Right lobe of liver (tissue), 6 donors: ENCODE data around the gene ZSCAN21. TPM values are rescaled to one million over a fixed set of nuclear protein-coding genes. Genes with fewer than 3 reads are reported as not detected.
A peak's percentile ranks its signal among the peaks of the same experiment; 100 is the strongest.

Experiments
- ATAC-seq, 4 donors: fragments of 200-7000 bp; cut with Tn5 transposase; one replicate each; pipeline ENCODE4 v1.9.1; 2020; ENCODE audit warnings: mild to moderate bottlenecking in 4 of 4, moderate library complexity in 4 of 4
- DNase-seq, 3 donors: peaks; one replicate each; pipeline ENCODE4 v3.0.0-alpha.2; 2020
- H3K27ac ChIP-seq, 3 donors: fragments of 200-600 bp; one replicate each; pipeline ENCODE4 v1.8.0; 2022
- H3K27me3 ChIP-seq, 2 donors: fragments of 200-600 bp; one replicate each; pipeline ENCODE4 v1.8.0; 2022
- H3K36me3 ChIP-seq, 4 donors: fragments of 200-600 bp; sonication (generic) in 1 of 4; one replicate each; pipeline versions ENCODE4 v1.5.1 to v1.8.0; 2017 to 2022; ENCODE audit warnings: control low read depth in 1 of 4
- H3K4me1 ChIP-seq, 4 donors: fragments of 200-600 bp; sonication (generic) in 1 of 4; one replicate each; pipeline versions ENCODE4 v1.5.1 to v1.8.0; 2017 to 2022; ENCODE audit warnings: control low read depth in 1 of 4
- H3K4me3 ChIP-seq, 3 donors: fragments of 200-600 bp; one replicate each; pipeline ENCODE4 v1.8.0; 2022
- H3K9me3 ChIP-seq, 4 donors: fragments of 200-600 bp; sonication (generic) in 1 of 4; one replicate each; pipeline versions ENCODE4 v1.5.1 to v1.8.0; 2017 to 2022; ENCODE audit warnings: control low read depth in 1 of 4
- POLR2A ChIP-seq: fragments of 450-650 bp; IDR thresholded peaks from one replicate; pipeline ENCODE4 v1.6.1; 2017; ENCODE audit warnings: antibody characterized with exemption, mild to moderate bottlenecking
- WGBS: methylation state at CpG from one replicate; pipeline ENCODE4 v1.1.6; 2018; ENCODE audit warnings: low coverage, low lambda C conversion rate; ENCODE audit not compliant: insufficient coverage; ENCODE audit errors: missing lambda C conversion rate; 5-methylcytosine and 5-hydroxymethylcytosine counted together
- intact Hi-C, 2 donors: fragments of 100-400 bp; cut with DNase I; formaldehyde crosslinking; loops; one replicate each; pipeline versions ENCODE4 v1.11.2 to v1.14.1; 2022
- total RNA-seq, 6 experiments: library from RNA; depleted of rRNA in 2 of 6; stranded (reverse); fragments of >200 nt in 2 of 6; fragmentation: NEBNext Ultra II Directional in 3 of 6; extraction: Animal tissue kit (Norgen Biotek cat#: 25700) in 3 of 6; gene quantifications; one replicate each; pipeline versions ENCODE4 v1.1.0 to v1.2.4, GENCODE V29; 2016 to 2023
- TF ChIP-seq, protein P1 (sequence below), 4 donors: fragments of 200-600 bp in 3 of 4; fragments of 450-650 bp in 1 of 4; IDR thresholded peaks; one replicate each; pipeline versions ENCODE4 v1.5.1 to v1.8.0; 2016 to 2022; ENCODE audit warnings: antibody characterized with exemption in 4 of 4, mild to moderate bottlenecking in 2 of 4
- donor health status: DM: no; HTN: yes; CAD: no.
- donor health status: DM: no; HTN: no; CAD: no.
- donor health status: DM: no; HTN: no; CAD: no.
- donor health status: DM: no; HTN: yes; CAD: no.
- donor health status: DM: no; HTN: yes; CAD: no.

The ZSCAN21 gene
- total RNA-seq, 6 experiments from 2014 or later, result 4.3 to 8.1 (median 5.7) TPM

DNA sequence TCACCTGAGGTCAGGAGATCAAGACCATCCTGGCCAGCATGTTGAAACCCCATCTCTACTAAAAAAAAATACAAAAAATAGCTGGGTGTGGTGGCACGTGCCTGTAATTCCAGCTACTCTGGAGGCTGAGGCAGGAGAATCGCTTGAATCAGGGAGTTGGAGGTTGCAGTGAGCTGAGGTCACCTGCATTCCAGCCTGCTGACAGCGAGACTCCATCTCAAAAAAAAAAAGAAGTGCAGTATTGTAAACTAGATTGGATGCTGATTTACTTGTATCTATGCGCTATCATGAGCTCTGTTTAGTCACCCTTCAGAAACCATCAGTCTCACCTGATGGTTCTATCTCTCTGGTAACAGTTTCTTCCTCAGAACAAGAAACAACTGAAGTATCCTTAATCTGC, 13.8 kb downstream of the ZSCAN21 start:
- 97% methylated on average over 4 of the region's 4 CpGs for WGBS
- DNase-seq (no peak), ATAC-seq (no peak)
- Histone ChIP-seq H3K27me3 (no peaks in the 10 kb centered on the region), H3K36me3 (peaks cover 0 to 31% (median 14%) of the 10 kb centered on the region in 4 donors), H3K27ac (no peak overlapping the region), H3K9me3 (no peaks in the 10 kb centered on the region), H3K4me3 (no peak overlapping the region), H3K4me1 (peaks cover 0 to 25% (median 10%) of the 10 kb centered on the region in 4 donors)
- intact Hi-C loops, result no loop called here
- no peak for TF ChIP-seq POLR2A
- TF ChIP-seq, protein P1, sequence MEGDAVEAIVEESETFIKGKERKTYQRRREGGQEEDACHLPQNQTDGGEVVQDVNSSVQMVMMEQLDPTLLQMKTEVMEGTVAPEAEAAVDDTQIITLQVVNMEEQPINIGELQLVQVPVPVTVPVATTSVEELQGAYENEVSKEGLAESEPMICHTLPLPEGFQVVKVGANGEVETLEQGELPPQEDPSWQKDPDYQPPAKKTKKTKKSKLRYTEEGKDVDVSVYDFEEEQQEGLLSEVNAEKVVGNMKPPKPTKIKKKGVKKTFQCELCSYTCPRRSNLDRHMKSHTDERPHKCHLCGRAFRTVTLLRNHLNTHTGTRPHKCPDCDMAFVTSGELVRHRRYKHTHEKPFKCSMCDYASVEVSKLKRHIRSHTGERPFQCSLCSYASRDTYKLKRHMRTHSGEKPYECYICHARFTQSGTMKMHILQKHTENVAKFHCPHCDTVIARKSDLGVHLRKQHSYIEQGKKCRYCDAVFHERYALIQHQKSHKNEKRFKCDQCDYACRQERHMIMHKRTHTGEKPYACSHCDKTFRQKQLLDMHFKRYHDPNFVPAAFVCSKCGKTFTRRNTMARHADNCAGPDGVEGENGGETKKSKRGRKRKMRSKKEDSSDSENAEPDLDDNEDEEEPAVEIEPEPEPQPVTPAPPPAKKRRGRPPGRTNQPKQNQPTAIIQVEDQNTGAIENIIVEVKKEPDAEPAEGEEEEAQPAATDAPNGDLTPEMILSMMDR (IDR thresholded peaks at IDR 0.05), result no peak

DNA sequence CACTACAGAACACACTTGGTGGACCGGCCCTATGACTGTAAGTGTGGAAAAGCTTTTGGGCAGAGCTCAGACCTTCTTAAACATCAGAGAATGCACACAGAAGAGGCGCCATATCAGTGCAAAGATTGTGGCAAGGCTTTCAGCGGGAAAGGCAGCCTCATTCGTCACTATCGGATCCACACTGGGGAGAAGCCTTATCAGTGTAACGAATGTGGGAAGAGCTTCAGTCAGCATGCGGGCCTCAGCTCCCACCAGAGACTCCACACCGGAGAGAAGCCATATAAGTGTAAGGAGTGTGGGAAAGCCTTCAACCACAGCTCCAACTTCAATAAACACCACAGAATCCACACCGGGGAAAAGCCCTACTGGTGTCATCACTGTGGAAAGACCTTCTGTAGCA, 14.6 kb downstream of the ZSCAN21 start:
- no peaks in the 10 kb centered on the region for H3K9me3 ChIP-seq
- no peaks in the 10 kb centered on the region for H3K27me3 ChIP-seq
- peaks cover 0 to 25% (median 10%) of the 10 kb centered on the region in 4 donors for H3K4me1 ChIP-seq
- H3K4me3 ChIP-seq, result no peak overlapping the region
- TF ChIP-seq, protein P1 (IDR thresholded peaks at IDR 0.05), result no peak
- TF ChIP-seq POLR2A, result no peak
- no peak for ATAC-seq
- DNase-seq, result no peak
- intact Hi-C loops, result no loop called here
- peaks cover 0 to 27% (median 12%) of the 10 kb centered on the region in 4 donors for H3K36me3 ChIP-seq
- H3K27ac ChIP-seq, result peak overlapping the region in 1 of 3 donors; percentile 89
- 100% methylated on average over 4 of the region's 9 CpGs for WGBS

DNA sequence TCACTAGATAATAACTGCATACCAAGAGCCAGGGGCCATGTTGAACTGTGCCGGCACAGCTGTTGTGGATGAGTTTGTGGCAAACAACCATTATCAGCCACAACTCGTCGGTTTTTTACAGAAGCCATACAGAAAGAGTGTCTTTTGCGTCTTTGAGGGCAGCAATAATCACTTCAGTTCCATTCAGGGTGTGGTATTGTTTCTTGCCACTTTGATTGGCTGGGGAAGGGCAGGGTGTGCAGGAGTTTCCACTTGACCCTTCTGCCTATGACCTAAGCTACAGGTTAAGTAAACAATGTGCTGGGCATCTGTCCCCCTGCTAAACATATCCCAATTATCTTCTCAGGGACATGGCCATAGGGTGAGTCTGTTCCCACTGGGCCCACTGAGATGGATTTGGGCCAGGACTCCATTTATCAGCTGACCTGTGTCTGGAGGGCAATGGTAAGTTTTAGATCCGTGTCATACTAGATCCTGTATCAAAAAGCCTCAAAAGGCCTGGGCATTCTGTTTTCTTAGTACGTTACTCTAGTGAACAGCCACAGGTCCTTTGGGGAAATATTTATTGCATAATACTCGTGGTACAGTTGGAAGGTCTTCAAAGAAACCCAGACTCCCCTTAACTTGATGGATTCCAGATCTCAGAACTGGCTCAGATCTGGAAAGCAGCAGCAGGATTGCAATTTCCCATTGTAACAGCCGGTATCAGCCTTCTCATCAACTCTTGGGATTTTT, 16.0 kb downstream of the ZSCAN21 start:
- TF ChIP-seq, protein P1 (IDR thresholded peaks at IDR 0.05), result no peak
- no peak for TF ChIP-seq POLR2A
- peak overlapping the region in 1 of 3 donors; percentile 24 for H3K4me3 ChIP-seq
- H3K27ac ChIP-seq, result peak overlapping the region; percentile 29 to 89 (median 74)
- peaks cover 0 to 24% (median 13%) of the 10 kb centered on the region in 4 donors for H3K36me3 ChIP-seq
- intact Hi-C loops, result no loop called here
- H3K27me3 ChIP-seq, result no peaks in the 10 kb centered on the region
- peaks cover 0 to 25% (median 10%) of the 10 kb centered on the region in 4 donors for H3K4me1 ChIP-seq
- WGBS, result 11% methylated on average over 7 of the region's 8 CpGs
- peak; percentile 92 to 96 (median 96) for ATAC-seq
- DNase-seq, result peak in 2 of 3 donors; percentile 77 to 87
- peaks cover 0 to 4% (median under 1%) of the 10 kb centered on the region in 4 donors for H3K9me3 ChIP-seq

DNA sequence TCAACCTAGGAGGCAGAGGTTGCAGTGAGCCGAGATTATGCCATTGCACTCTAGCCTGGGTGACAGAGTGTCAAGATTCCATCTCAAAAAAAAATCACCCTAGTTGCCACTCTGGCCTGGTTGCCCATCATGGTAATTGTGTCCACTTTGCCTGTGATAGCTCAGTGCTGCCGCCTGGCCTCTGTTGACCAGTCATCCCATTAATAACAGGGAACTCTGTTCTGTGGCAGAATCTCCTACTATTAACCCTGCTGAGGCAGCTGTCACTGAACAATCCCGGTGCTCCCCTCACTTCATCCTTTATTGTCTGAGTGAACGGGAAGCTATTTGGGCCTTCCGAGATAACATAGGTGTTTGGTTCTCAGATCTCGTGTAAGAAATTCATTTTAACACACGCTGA, 17.4 kb downstream of the ZSCAN21 start:
- no peak for ATAC-seq
- 76% methylated on average over 5 of the region's 7 CpGs for WGBS
- Histone ChIP-seq H3K4me3 (no peak overlapping the region), H3K27me3 (no peaks in the 10 kb centered on the region), H3K4me1 (peaks cover 0 to 25% (median 10%) of the 10 kb centered on the region in 4 donors), H3K9me3 (peaks cover under 1 to 16% (median 8%) of the 10 kb centered on the region in 4 donors), H3K27ac (peak overlapping the region in 1 of 3 donors; percentile 89), H3K36me3 (peaks cover 8 to 33% (median 24%) of the 10 kb centered on the region in 4 donors)
- TF ChIP-seq POLR2A, result no peak
- TF ChIP-seq, protein P1 (IDR thresholded peaks at IDR 0.05), result no peak
- DNase-seq, result no peak
- intact Hi-C loops, result no loop called here
